Esophagus muscularis mucosa (tissue), 4 donors: ENCODE data around the gene MEG3. TPM values are rescaled to one million over a fixed set of nuclear protein-coding genes. Genes with fewer than 3 reads are reported as not detected.

ENCODE experiments used
- DNase-seq: peaks from one replicate; pipeline ENCODE4 v3.0.0-alpha.2; 2017; ENCODE audit errors: extremely low spot score
- H3K27ac ChIP-seq, 4 donors: fragments of 200-600 bp; sonication (generic); replicated peaks in 1 of 4; 1 replicate in 3 of 4; 2 replicates in 1 of 4; pipeline ENCODE4 v1.5.1; 2016 to 2019; ENCODE audit warnings: mild to moderate bottlenecking in 1 of 4
- H3K27me3 ChIP-seq, 4 donors: fragments of 200-600 bp; sonication (generic); one replicate each; pipeline versions ENCODE4 v1.5.1 to v1.6.0; 2016 to 2019
- H3K36me3 ChIP-seq, 4 donors: fragments of 200-600 bp; sonication (generic); one replicate each; pipeline ENCODE4 v1.5.1; 2016 to 2019
- H3K4me1 ChIP-seq, 4 donors: fragments of 200-600 bp; sonication (generic); one replicate each; pipeline ENCODE4 v1.5.1; 2016 to 2019
- H3K4me3 ChIP-seq, 4 donors: fragments of 200-600 bp; sonication (generic); 1 replicate in 2 of 4; 2 replicates in 2 of 4; pipeline ENCODE4 v1.5.1; 2016 to 2019; ENCODE audit warnings: mild to moderate bottlenecking in 4 of 4, moderate library complexity in 1 of 4
- H3K9me3 ChIP-seq, 4 donors: fragments of 200-600 bp; sonication (generic); 1 replicate in 3 of 4; 2 replicates in 1 of 4; pipeline ENCODE4 v1.5.1; 2016 to 2019
- CTCF ChIP-seq, 3 experiments: fragments of 200-600 bp in 2 of 3; fragments of 450-650 bp in 1 of 3; sonication (generic) in 2 of 3; IDR thresholded peaks; one replicate each; pipeline ENCODE4 v1.5.1; 2017 to 2019; ENCODE audit warnings: antibody characterized with exemption in 3 of 3, mild to moderate bottlenecking in 2 of 3, moderate library complexity in 1 of 3
- EP300 ChIP-seq: sonication (generic); formaldehyde crosslinking; IDR thresholded peaks from one replicate; pipeline ENCODE4 v1.6.1; 2017; ENCODE audit warnings: antibody characterized with exemption
- POLR2A ChIP-seq: fragments of 450-650 bp; IDR thresholded peaks from one replicate; pipeline ENCODE4 v1.6.1; 2017; ENCODE audit warnings: antibody characterized with exemption, moderate library complexity, mild to moderate bottlenecking, low read depth
- POLR2AphosphoS5 ChIP-seq, 2 donors: sonication (generic); formaldehyde crosslinking; IDR thresholded peaks; one replicate each; pipeline ENCODE4 v1.6.1; 2017; ENCODE audit warnings: antibody characterized with exemption in 2 of 2
- WGBS: methylation state at CpG from one replicate; pipeline ENCODE4 v1.1.5; 2018; 5-methylcytosine and 5-hydroxymethylcytosine counted together
- intact Hi-C: fragments of 100-400 bp; cut with DNase I; formaldehyde crosslinking; loops from one replicate; pipeline ENCODE4 v1.15.1; 2023
- total RNA-seq, 4 donors: library from RNA; depleted of rRNA; stranded (reverse); fragments of >200 nt; gene quantifications; one replicate each; pipeline versions ENCODE4 v1.1.0 to v1.2.1, GENCODE V29; 2016

The MEG3 gene
- total RNA-seq, 4 donors from 2014 or later = 9.4 to 53.2 (median 22.1) TPM

- peaks cover 0 to 87% (median 0%) of the 10 kb centered on the region in 4 donors for H3K27me3 ChIP-seq
- H3K4me1 ChIP-seq = peaks cover 3 to 38% (median 28%) of the 10 kb centered on the region in 4 donors
- H3K9me3 ChIP-seq = peaks cover 0 to 5% (median 0%) of the 10 kb centered on the region in 4 donors
- H3K27ac ChIP-seq = no peak overlapping the region
- H3K36me3 ChIP-seq = no peaks in the 10 kb centered on the region
- 89% methylated on average over 9 of the region's 10 CpGs for WGBS
- TF ChIP-seq POLR2A (no peak), CTCF (IDR thresholded peaks at IDR 0.05) (no peak), POLR2AphosphoS5 (IDR thresholded peaks at IDR 0.05) (no peak), EP300 (no peak)
- intact Hi-C loops = no loop called here
- no peak overlapping the region for H3K4me3 ChIP-seq
- DNase-seq = no peak
Measured at GRCh38 chr14:100903134-100903468, 77.2 kb downstream of the MEG3 start.

- Histone ChIP-seq H3K27me3 (peaks cover 0 to 81% (median 0%) of the 10 kb centered on the region in 4 donors), H3K36me3 (no peaks in the 10 kb centered on the region), H3K4me1 (peaks cover 3 to 32% (median 27%) of the 10 kb centered on the region in 4 donors), H3K27ac (no peak within 1 kb of the TSS), H3K4me3 (peak within 1 kb of the TSS in 1 of 4 donors; percentile 14), H3K9me3 (peaks cover 0 to 5% (median 0%) of the 10 kb centered on the region in 4 donors)
- TF ChIP-seq POLR2AphosphoS5 (IDR thresholded peaks at IDR 0.05) = no peak
- TF ChIP-seq POLR2A = no peak
- TF ChIP-seq EP300 = no peak
- TF ChIP-seq CTCF (IDR thresholded peaks at IDR 0.05) = no peak
- peak; percentile 55 for DNase-seq
- intact Hi-C loops = no loop called here
- WGBS = 70% methylated on average over 8 of the region's 12 CpGs
Measured at GRCh38 chr14:100903672-100904185, 77.8 kb downstream of the MEG3 start, which contains the start of gene RTL1. RTL1 (minus strand) TSS chr14:100903722; CDS start chr14:100884788, 18,934 bp downstream.

- Histone ChIP-seq H3K4me3 (peak overlapping the region in 1 of 4 donors; percentile 14), H3K36me3 (no peaks in the 10 kb centered on the region), H3K9me3 (peaks cover 0 to 5% (median 0%) of the 10 kb centered on the region in 4 donors), H3K27ac (no peak overlapping the region), H3K4me1 (peaks cover 0 to 25% (median 20%) of the 10 kb centered on the region in 4 donors), H3K27me3 (peaks cover 0 to 73% (median 0%) of the 10 kb centered on the region in 4 donors)
- TF ChIP-seq CTCF (IDR thresholded peaks at IDR 0.05) = no peak
- no peak for TF ChIP-seq EP300
- no peak for TF ChIP-seq POLR2AphosphoS5 (IDR thresholded peaks at IDR 0.05)
- no peak for TF ChIP-seq POLR2A
- intact Hi-C loops = no loop called here
- no peak for DNase-seq
- WGBS = 33% methylated on average over 25 of the region's 45 CpGs
Measured at GRCh38 chr14:100904307-100905087, 78.6 kb downstream of the MEG3 start.

GRCh38 chr14:100905166-100905565 is 79.2 kb downstream of the MEG3 start:
- Histone ChIP-seq H3K9me3 (peaks cover 0 to 5% (median 0%) of the 10 kb centered on the region in 4 donors), H3K4me1 (peaks cover 0 to 19% (median 13%) of the 10 kb centered on the region in 4 donors), H3K4me3 (no peak overlapping the region), H3K36me3 (no peaks in the 10 kb centered on the region), H3K27ac (no peak overlapping the region), H3K27me3 (peaks cover 0 to 69% (median 0%) of the 10 kb centered on the region in 4 donors)
- TF ChIP-seq POLR2AphosphoS5 (IDR thresholded peaks at IDR 0.05) (no peak), EP300 (no peak), POLR2A (no peak), CTCF (IDR thresholded peaks at IDR 0.05) (no peak)
- WGBS = 79% methylated on average over 12 of the region's 12 CpGs
- intact Hi-C loops = no loop called here
- no peak for DNase-seq
